ENCODE data around the gene C2CD2. TPM values are rescaled to one million over a fixed set of nuclear protein-coding genes. Genes with fewer than 3 reads are reported as not detected.
A peak's percentile ranks its signal among the peaks of the same experiment; 100 is the strongest.

C2CD2 gene
- total RNA-seq, 4 donors from 2014 or later, result 37.5 to 63.9 (median 51.6) TPM

- H3K9me3 ChIP-seq, result no peaks in the 10 kb centered on the region
- H3K36me3 ChIP-seq, result peaks cover 0 to 17% (median 0%) of the 10 kb centered on the region in 3 donors
- DNase-seq (ENCODE audit: low spot score in 2 of 2), result no peak
- H3K4me1 ChIP-seq, result peaks cover 0 to 10% (median 0%) of the 10 kb centered on the region in 4 donors
- WGBS, 2 donors, result 90 to 91% methylated on average over 14 to 19 of the region's 19 CpGs
- no peak for TF ChIP-seq CTCF (IDR thresholded peaks at IDR 0.05)
- no peak for TF ChIP-seq EP300 (IDR thresholded peaks at IDR 0.05)
- no peak for TF ChIP-seq POLR2A (IDR thresholded peaks at IDR 0.05)
- no peak overlapping the region for H3K27ac ChIP-seq
- no peak overlapping the region for H3K4me3 ChIP-seq
- no peaks in the 10 kb centered on the region for H3K27me3 ChIP-seq
These were observed 69.3 kb downstream of the C2CD2 start for GRCh38 chr21:41884501-41885030.

GRCh38 chr21:41883582-41883981 is 70.2 kb downstream of the C2CD2 start:
- Histone ChIP-seq H3K4me3 (no peak overlapping the region), H3K27me3 (no peaks in the 10 kb centered on the region), H3K36me3 (peaks cover 0 to 8% (median 0%) of the 10 kb centered on the region in 3 donors), H3K27ac (no peak overlapping the region), H3K4me1 (peaks cover 0 to 10% (median 0%) of the 10 kb centered on the region in 4 donors), H3K9me3 (no peaks in the 10 kb centered on the region)
- no peak for DNase-seq (ENCODE audit: low spot score in 2 of 2)
- WGBS, 2 donors, result 90 to 93% methylated on average over 5 of the region's 5 CpGs
- TF ChIP-seq POLR2A (IDR thresholded peaks at IDR 0.05) (no peak), EP300 (IDR thresholded peaks at IDR 0.05) (no peak), CTCF (IDR thresholded peaks at IDR 0.05) (no peak)

- WGBS, 2 donors, result 89 to 92% methylated on average over 6 of the region's 6 CpGs
- H3K27ac ChIP-seq, result no peak overlapping the region
- peaks cover 0 to 31% (median 9%) of the 10 kb centered on the region in 4 donors for H3K4me1 ChIP-seq
- H3K36me3 ChIP-seq, result no peaks in the 10 kb centered on the region
- TF ChIP-seq EP300 (IDR thresholded peaks at IDR 0.05), result no peak
- TF ChIP-seq POLR2A (IDR thresholded peaks at IDR 0.05), result no peak
- no peak for TF ChIP-seq CTCF (IDR thresholded peaks at IDR 0.05)
- no peaks in the 10 kb centered on the region for H3K27me3 ChIP-seq
- no peak overlapping the region for H3K4me3 ChIP-seq
- DNase-seq (ENCODE audit: low spot score in 2 of 2), result no peak
- H3K9me3 ChIP-seq, result no peaks in the 10 kb centered on the region
These were observed 72.8 kb downstream of the C2CD2 start for GRCh38 chr21:41881051-41881450.

GRCh38 chr21:41880153-41880552 is 73.7 kb downstream of the C2CD2 start:
- peak overlapping the region in 2 of 4 donors; percentile 74 to 83 for H3K4me3 ChIP-seq
- no peaks in the 10 kb centered on the region for H3K36me3 ChIP-seq
- H3K27me3 ChIP-seq, result no peaks in the 10 kb centered on the region
- no peaks in the 10 kb centered on the region for H3K9me3 ChIP-seq
- H3K27ac ChIP-seq, result peak overlapping the region in 3 of 4 donors; percentile 81 to 89 (median 88)
- H3K4me1 ChIP-seq, result peaks cover 0 to 39% (median 9%) of the 10 kb centered on the region in 4 donors
- DNase-seq (ENCODE audit: low spot score in 2 of 2), result no peak
- TF ChIP-seq POLR2A (IDR thresholded peaks at IDR 0.05) (no peak), EP300 (IDR thresholded peaks at IDR 0.05) (no peak)
- WGBS, 2 donors, result 83 to 85% methylated on average over 9 of the region's 9 CpGs

GRCh38 chr21:41879190-41879998 is 74.4 kb downstream of the C2CD2 start, which contains the start of gene PRDM15:
TSS of gene PRDM15 (minus strand) at chr21:41879344. CDS start at chr21:41860363, 18,981 bp downstream.
- no peaks in the 10 kb centered on the region for H3K36me3 ChIP-seq
- TF ChIP-seq CTCF (IDR thresholded peaks at IDR 0.05) (peak in 1 of 5 experiments; percentile 30), POLR2A (IDR thresholded peaks at IDR 0.05) (peak in 1 of 2 donors; percentile 23), EP300 (IDR thresholded peaks at IDR 0.05) (peak in 1 of 2 donors; percentile 41)
- no peaks in the 10 kb centered on the region for H3K27me3 ChIP-seq
- H3K4me3 ChIP-seq, result peak within 1 kb of the TSS; percentile 70 to 89 (median 78)
- H3K4me1 ChIP-seq, result peaks cover 0 to 40% (median 9%) of the 10 kb centered on the region in 4 donors
- H3K9me3 ChIP-seq, result no peaks in the 10 kb centered on the region
- peak; percentile 66 to 76 for DNase-seq (ENCODE audit: low spot score in 2 of 2)
- 5% methylated on average over 6 to 10 of the region's 89 CpGs for WGBS, 2 donors
- H3K27ac ChIP-seq, result peak within 1 kb of the TSS; percentile 81 to 89 (median 86)

All from tibial nerve (tissue), 4 donors.